Measurements from ENCODE around the gene EME2.

DNA sequence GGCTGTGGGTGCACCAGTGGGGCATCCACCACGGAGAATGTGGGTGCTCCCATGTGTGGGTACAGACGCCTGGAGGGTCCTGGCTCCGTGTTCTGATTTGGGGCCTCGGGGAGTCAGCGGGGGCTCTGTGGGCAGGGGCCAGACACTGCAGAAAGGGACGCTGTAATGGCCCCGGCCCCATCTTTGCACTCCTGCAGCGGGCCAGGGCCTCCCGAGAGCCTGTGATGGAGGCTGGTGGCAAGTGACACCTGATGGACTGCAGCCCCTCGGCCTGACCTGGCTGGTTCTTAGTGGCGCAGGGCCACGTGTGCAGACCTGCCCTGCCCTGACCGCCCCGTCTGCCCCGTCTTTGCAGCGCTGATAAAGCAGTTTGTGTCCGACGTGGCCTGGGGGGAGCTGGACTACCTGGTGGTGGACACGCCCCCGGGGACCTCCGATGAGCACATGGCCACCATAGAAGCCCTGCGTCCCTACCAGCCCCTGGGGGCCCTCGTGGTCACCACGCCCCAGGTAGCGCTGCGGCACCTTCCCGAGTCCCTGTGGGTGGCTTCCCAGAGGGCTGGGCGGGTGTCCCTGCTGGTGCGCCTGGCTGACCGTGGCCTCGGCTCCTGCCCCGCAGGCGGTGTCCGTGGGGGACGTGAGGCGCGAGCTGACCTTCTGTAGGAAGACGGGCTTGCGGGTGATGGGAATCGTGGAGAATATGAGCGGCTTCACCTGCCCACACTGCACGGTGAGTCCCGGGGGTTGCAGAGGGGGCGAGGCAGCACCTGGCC lies 14.9 kb downstream of the EME2 start:
- TF ChIP-seq TAF1 (IDR thresholded peaks at IDR 0.05; ENCODE audit: borderline replicate concordance, low read depth, low read length), result no peak
- no peak for TF ChIP-seq POLR2A (IDR thresholded peaks at IDR 0.05; ENCODE audit: low read depth, low read length)
- TF ChIP-seq POLR2AphosphoS5 (IDR thresholded peaks at IDR 0.05; ENCODE audit: low read depth, low read length), result no peak
